Measurements from ENCODE around the gene ZGRF1.

GRCh38 chr4:112514647-112515197 lies 122.0 kb downstream of the ZGRF1 start:
- TF ChIP-seq POLR2A (IDR thresholded peaks at IDR 0.05) (no peak), POLR2AphosphoS5 (IDR thresholded peaks at IDR 0.05) (no peak), CTCF (IDR thresholded peaks at IDR 0.05) (no peak)
